Suprapubic skin (tissue), 4 donors: ENCODE measurements around the gene RNLS.

Experiments used
- CTCF ChIP-seq, 2 donors: fragments of 200-600 bp in 1 of 2; fragments of 450-650 bp in 1 of 2; sonication (generic) in 1 of 2; IDR thresholded peaks; one replicate each; pipeline ENCODE4 v1.5.1; 2016 to 2019; ENCODE audit warnings: antibody characterized with exemption in 2 of 2, mild to moderate bottlenecking in 1 of 2, moderate library complexity in 1 of 2
- EP300 ChIP-seq: sonication (generic); formaldehyde crosslinking; IDR thresholded peaks from one replicate; pipeline ENCODE4 v1.6.1; 2017; ENCODE audit warnings: antibody characterized with exemption
- POLR2A ChIP-seq, 2 donors: fragments of 450-650 bp; IDR thresholded peaks; one replicate each; pipeline ENCODE4 v1.6.1; 2017; ENCODE audit warnings: antibody characterized with exemption in 2 of 2, mild to moderate bottlenecking in 2 of 2, moderate library complexity in 2 of 2
- POLR2AphosphoS5 ChIP-seq, 3 donors: sonication (generic); formaldehyde crosslinking; IDR thresholded peaks; one replicate each; pipeline ENCODE4 v1.6.1; 2017; ENCODE audit warnings: antibody characterized with exemption in 3 of 3

- TF ChIP-seq POLR2A (IDR thresholded peaks at IDR 0.05): no peak
- no peak for TF ChIP-seq CTCF (IDR thresholded peaks at IDR 0.05)
- TF ChIP-seq POLR2AphosphoS5 (IDR thresholded peaks at IDR 0.05): no peak
- TF ChIP-seq EP300: no peak
Measured at GRCh38 chr10:88478256-88478655, 104.9 kb downstream of the RNLS start.
